Upper lobe of left lung (tissue), 6 donors: Measurements from ENCODE around the gene ZDHHC8. TPM values are rescaled to one million over a fixed set of nuclear protein-coding genes. Genes with fewer than 3 reads are reported as not detected.

Experiments
- ATAC-seq, 2 donors: fragments of 200-7000 bp; cut with Tn5 transposase; one replicate each; pipeline ENCODE4 v1.9.1; 2022; ENCODE audit warnings: mild to moderate bottlenecking in 2 of 2, moderate library complexity in 2 of 2; ENCODE audit not compliant: low FRiP score in 2 of 2
- DNase-seq, 2 donors: peaks; one replicate each; pipeline ENCODE4 v3.0.0-alpha.2; 2019 to 2020
- H3K27ac ChIP-seq, 4 donors: fragments of 200-600 bp; sonication (generic); one replicate each; pipeline ENCODE4 v1.5.1; 2016 to 2019
- H3K27me3 ChIP-seq, 4 donors: fragments of 200-600 bp; sonication (generic); one replicate each; pipeline ENCODE4 v1.5.1; 2017 to 2019
- H3K36me3 ChIP-seq, 4 donors: fragments of 200-600 bp; sonication (generic); one replicate each; pipeline ENCODE4 v1.5.1; 2016 to 2019
- H3K4me1 ChIP-seq, 4 donors: fragments of 200-600 bp; sonication (generic); one replicate each; pipeline ENCODE4 v1.5.1; 2018 to 2019
- H3K4me3 ChIP-seq, 4 donors: fragments of 200-600 bp; sonication (generic); one replicate each; pipeline ENCODE4 v1.5.1; 2017 to 2019; ENCODE audit warnings: mild to moderate bottlenecking in 2 of 4, moderate library complexity in 1 of 4
- H3K9me3 ChIP-seq, 4 donors: fragments of 200-600 bp; sonication (generic); one replicate each; pipeline ENCODE4 v1.5.1; 2018 to 2019
- CTCF ChIP-seq, 6 experiments: fragments of 450-650 bp in 4 of 6; fragments of 200-600 bp in 2 of 6; sonication (generic) in 2 of 6; IDR thresholded peaks; one replicate each; pipeline ENCODE4 v1.5.1; 2016 to 2019; ENCODE audit warnings: antibody characterized with exemption in 6 of 6
- EP300 ChIP-seq, 4 donors: sonication (generic); formaldehyde crosslinking; IDR thresholded peaks; one replicate each; pipeline ENCODE4 v1.5.1; 2017; ENCODE audit warnings: antibody characterized with exemption in 4 of 4, control low read depth in 2 of 4
- POLR2A ChIP-seq, 4 donors: fragments of 450-650 bp; IDR thresholded peaks; one replicate each; pipeline ENCODE4 v1.5.1; 2016 to 2017; ENCODE audit warnings: antibody characterized with exemption in 4 of 4, mild to moderate bottlenecking in 2 of 4
- POLR2AphosphoS5 ChIP-seq, 2 donors: sonication (generic); formaldehyde crosslinking; IDR thresholded peaks; one replicate each; pipeline ENCODE4 v1.5.1; 2017; ENCODE audit warnings: antibody characterized with exemption in 2 of 2
- WGBS, 2 donors: methylation state at CpG; one replicate each; pipeline ENCODE4 v1.1.5; 2017 to 2018; 5-methylcytosine and 5-hydroxymethylcytosine counted together
- total RNA-seq, 6 donors: library from RNA; depleted of rRNA in 4 of 6; stranded (reverse); fragments of >200 nt in 4 of 6; gene quantifications; one replicate each; pipeline versions ENCODE4 v1.1.0 to v1.2.1, GENCODE V29; 2016 to 2021
- donor health status: DM: no; HTN: no; CAD: no; lungs with moderate emphysema.
- donor health status: DM: no; HTN: yes; CAD: no; lungs with severe emphysema.

Gene ZDHHC8
- total RNA-seq, 6 donors from 2014 or later = 19.5 to 87.1 (median 63.9) TPM

GRCh38 chr22:20086101-20086599 lies 45.5 kb upstream of the ZDHHC8 start:
- no peaks in the 10 kb centered on the region for H3K27me3 ChIP-seq
- H3K4me1 ChIP-seq = peaks cover 34 to 41% (median 38%) of the 10 kb centered on the region in 4 donors
- 93 to 95% methylated on average over 24 of the region's 24 CpGs for WGBS, 2 donors
- DNase-seq (peak in 1 of 2 donors; percentile 76), ATAC-seq (no peak)
- H3K9me3 ChIP-seq = no peaks in the 10 kb centered on the region
- TF ChIP-seq POLR2A (IDR thresholded peaks at IDR 0.05) = no peak
- no peak for TF ChIP-seq EP300 (IDR thresholded peaks at IDR 0.05)
- no peak for TF ChIP-seq CTCF (IDR thresholded peaks at IDR 0.05)
- TF ChIP-seq POLR2AphosphoS5 (IDR thresholded peaks at IDR 0.05) = no peak
- H3K4me3 ChIP-seq = no peak overlapping the region
- H3K36me3 ChIP-seq = peaks cover 39 to 58% (median 55%) of the 10 kb centered on the region in 4 donors
- H3K27ac ChIP-seq = no peak overlapping the region

- H3K27ac ChIP-seq = no peak overlapping the region
- peaks cover 45 to 64% (median 60%) of the 10 kb centered on the region in 4 donors for H3K36me3 ChIP-seq
These were observed 44.8 kb upstream of the ZDHHC8 start for GRCh38 chr22:20086763-20087162.

GRCh38 chr22:20087319-20088262 lies 44.0 kb upstream of the ZDHHC8 start:
- ATAC-seq (no peak), DNase-seq (no peak)
- no peaks in the 10 kb centered on the region for H3K9me3 ChIP-seq
- no peaks in the 10 kb centered on the region for H3K27me3 ChIP-seq
- TF ChIP-seq POLR2AphosphoS5 (IDR thresholded peaks at IDR 0.05) (no peak), POLR2A (IDR thresholded peaks at IDR 0.05) (no peak), CTCF (IDR thresholded peaks at IDR 0.05) (no peak), EP300 (IDR thresholded peaks at IDR 0.05) (no peak)
- no peak overlapping the region for H3K27ac ChIP-seq
- H3K36me3 ChIP-seq = peaks cover 53 to 72% (median 68%) of the 10 kb centered on the region in 4 donors
- H3K4me1 ChIP-seq = peaks cover 25 to 26% (median 26%) of the 10 kb centered on the region in 4 donors
- H3K4me3 ChIP-seq = no peak overlapping the region
- WGBS, 2 donors = 91% methylated on average over 13 to 14 of the region's 14 CpGs

More at GRCh38 chr22:20086763-20087162, 44.8 kb upstream of the ZDHHC8 start:
- no peak for DNase-seq
- TF ChIP-seq POLR2A (IDR thresholded peaks at IDR 0.05) (no peak), CTCF (IDR thresholded peaks at IDR 0.05) (no peak), POLR2AphosphoS5 (IDR thresholded peaks at IDR 0.05) (no peak)
- Histone ChIP-seq H3K9me3 (no peaks in the 10 kb centered on the region), H3K27me3 (no peaks in the 10 kb centered on the region), H3K4me1 (peaks cover 28 to 35% (median 32%) of the 10 kb centered on the region in 4 donors), H3K4me3 (no peak overlapping the region)
- WGBS, 2 donors = 98 to 99% methylated on average over 5 of the region's 5 CpGs
- no peak for ATAC-seq

GRCh38 chr22:20088263-20088648 lies 43.3 kb upstream of the ZDHHC8 start:
- 91 to 96% methylated on average over 4 to 8 of the region's 8 CpGs for WGBS, 2 donors
- Histone ChIP-seq H3K4me1 (peaks cover 19 to 20% (median 19%) of the 10 kb centered on the region in 4 donors), H3K27me3 (no peaks in the 10 kb centered on the region), H3K36me3 (peaks cover 53 to 79% (median 75%) of the 10 kb centered on the region in 4 donors), H3K27ac (no peak overlapping the region), H3K9me3 (no peaks in the 10 kb centered on the region), H3K4me3 (no peak overlapping the region)
- no peak for DNase-seq
- ATAC-seq = no peak
- TF ChIP-seq CTCF (IDR thresholded peaks at IDR 0.05) (no peak), POLR2AphosphoS5 (IDR thresholded peaks at IDR 0.05) (no peak), POLR2A (IDR thresholded peaks at IDR 0.05) (no peak), EP300 (IDR thresholded peaks at IDR 0.05) (no peak)
